PFSK-1 (cell line): ENCODE data around the gene FAM83C.
A peak's percentile ranks its signal among the peaks of the same experiment; 100 is the strongest.

Experiments used
- FOXP2 ChIP-seq: optimal IDR thresholded peaks from 2 replicates; pipeline ENCODE3; 2011; ENCODE audit warnings: borderline replicate concordance, control low read depth, inconsistent platforms; ENCODE audit not compliant: insufficient read depth; ENCODE audit errors: extremely low read length, extremely low read depth
- POLR2AphosphoS5 ChIP-seq: IDR thresholded peaks from 2 replicates; pipeline ENCODE4 v1.6.1; 2012; ENCODE audit warnings: low read depth, mild to moderate bottlenecking, control low read depth, low read length, moderate library complexity
- SIN3A ChIP-seq: IDR thresholded peaks from 2 replicates; pipeline ENCODE4 v1.6.1; 2012; ENCODE audit warnings: mild to moderate bottlenecking, low read length, moderate library complexity, borderline replicate concordance; ENCODE audit not compliant: insufficient read depth
- TAF1 ChIP-seq: IDR thresholded peaks from 2 replicates; pipeline ENCODE4 v1.6.1; 2012; ENCODE audit warnings: low read length, control low read depth, borderline replicate concordance; ENCODE audit not compliant: insufficient read depth
- TF ChIP-seq, protein P1 (sequence below), 2 experiments: IDR thresholded peaks; 2 replicates each; pipeline versions ENCODE4 v1.6.1 to v1.8.0; 2011 to 2012; ENCODE audit warnings: low read depth in 2 of 2, low read length in 2 of 2, control low read depth in 1 of 2, inconsistent platforms in 1 of 2, mild to moderate bottlenecking in 1 of 2, moderate library complexity in 1 of 2; ENCODE audit not compliant: insufficient read depth in 1 of 2

The FAM83C gene

DNA sequence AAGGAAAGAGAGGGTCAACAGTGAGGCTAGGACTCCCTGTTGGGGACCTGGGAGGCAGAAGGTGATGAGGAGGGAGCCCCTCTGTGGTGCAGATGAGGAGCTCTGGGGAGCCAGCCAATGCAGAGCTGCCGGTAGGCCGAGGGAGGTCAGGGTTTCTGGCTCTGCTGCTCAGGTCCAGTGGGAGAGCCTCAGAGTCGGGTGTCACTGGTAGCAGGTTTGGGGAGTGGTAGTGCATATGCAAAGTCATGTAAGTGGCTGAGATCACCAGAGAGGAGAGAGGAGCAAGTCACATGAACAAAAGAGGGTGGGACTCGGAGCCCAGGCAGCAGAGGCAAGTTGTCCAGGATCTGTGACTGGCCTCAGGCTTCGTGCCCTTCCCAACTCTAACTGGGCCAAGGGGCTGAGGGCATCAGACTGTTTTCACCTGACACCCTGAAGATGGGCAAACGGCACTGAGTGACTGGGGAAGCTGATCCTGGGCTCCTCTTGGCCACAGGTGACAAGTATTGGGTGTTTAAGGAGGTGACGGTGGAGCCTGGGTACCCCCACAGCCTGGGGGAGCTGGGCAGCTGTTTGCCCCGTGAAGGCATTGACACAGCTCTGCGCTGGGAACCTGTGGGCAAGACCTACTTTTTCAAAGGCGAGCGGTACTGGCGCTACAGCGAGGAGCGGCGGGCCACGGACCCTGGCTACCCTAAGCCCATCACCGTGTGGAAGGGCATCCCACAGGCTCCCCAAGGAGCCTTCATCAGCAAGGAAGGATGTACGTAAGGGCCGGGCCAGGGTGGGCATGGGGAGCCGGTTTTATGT lies 20.9 kb downstream of the FAM83C start:
- TF ChIP-seq SIN3A (no peak), POLR2AphosphoS5 (no peak), TAF1 (no peak), FOXP2 (no peak)
- TF ChIP-seq, protein P1, sequence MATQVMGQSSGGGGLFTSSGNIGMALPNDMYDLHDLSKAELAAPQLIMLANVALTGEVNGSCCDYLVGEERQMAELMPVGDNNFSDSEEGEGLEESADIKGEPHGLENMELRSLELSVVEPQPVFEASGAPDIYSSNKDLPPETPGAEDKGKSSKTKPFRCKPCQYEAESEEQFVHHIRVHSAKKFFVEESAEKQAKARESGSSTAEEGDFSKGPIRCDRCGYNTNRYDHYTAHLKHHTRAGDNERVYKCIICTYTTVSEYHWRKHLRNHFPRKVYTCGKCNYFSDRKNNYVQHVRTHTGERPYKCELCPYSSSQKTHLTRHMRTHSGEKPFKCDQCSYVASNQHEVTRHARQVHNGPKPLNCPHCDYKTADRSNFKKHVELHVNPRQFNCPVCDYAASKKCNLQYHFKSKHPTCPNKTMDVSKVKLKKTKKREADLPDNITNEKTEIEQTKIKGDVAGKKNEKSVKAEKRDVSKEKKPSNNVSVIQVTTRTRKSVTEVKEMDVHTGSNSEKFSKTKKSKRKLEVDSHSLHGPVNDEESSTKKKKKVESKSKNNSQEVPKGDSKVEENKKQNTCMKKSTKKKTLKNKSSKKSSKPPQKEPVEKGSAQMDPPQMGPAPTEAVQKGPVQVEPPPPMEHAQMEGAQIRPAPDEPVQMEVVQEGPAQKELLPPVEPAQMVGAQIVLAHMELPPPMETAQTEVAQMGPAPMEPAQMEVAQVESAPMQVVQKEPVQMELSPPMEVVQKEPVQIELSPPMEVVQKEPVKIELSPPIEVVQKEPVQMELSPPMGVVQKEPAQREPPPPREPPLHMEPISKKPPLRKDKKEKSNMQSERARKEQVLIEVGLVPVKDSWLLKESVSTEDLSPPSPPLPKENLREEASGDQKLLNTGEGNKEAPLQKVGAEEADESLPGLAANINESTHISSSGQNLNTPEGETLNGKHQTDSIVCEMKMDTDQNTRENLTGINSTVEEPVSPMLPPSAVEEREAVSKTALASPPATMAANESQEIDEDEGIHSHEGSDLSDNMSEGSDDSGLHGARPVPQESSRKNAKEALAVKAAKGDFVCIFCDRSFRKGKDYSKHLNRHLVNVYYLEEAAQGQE (IDR thresholded peaks at IDR 0.05; ENCODE audit: insufficient read depth in 1 of 2, low read depth in 2 of 2, low read length in 2 of 2), result no peak

DNA sequence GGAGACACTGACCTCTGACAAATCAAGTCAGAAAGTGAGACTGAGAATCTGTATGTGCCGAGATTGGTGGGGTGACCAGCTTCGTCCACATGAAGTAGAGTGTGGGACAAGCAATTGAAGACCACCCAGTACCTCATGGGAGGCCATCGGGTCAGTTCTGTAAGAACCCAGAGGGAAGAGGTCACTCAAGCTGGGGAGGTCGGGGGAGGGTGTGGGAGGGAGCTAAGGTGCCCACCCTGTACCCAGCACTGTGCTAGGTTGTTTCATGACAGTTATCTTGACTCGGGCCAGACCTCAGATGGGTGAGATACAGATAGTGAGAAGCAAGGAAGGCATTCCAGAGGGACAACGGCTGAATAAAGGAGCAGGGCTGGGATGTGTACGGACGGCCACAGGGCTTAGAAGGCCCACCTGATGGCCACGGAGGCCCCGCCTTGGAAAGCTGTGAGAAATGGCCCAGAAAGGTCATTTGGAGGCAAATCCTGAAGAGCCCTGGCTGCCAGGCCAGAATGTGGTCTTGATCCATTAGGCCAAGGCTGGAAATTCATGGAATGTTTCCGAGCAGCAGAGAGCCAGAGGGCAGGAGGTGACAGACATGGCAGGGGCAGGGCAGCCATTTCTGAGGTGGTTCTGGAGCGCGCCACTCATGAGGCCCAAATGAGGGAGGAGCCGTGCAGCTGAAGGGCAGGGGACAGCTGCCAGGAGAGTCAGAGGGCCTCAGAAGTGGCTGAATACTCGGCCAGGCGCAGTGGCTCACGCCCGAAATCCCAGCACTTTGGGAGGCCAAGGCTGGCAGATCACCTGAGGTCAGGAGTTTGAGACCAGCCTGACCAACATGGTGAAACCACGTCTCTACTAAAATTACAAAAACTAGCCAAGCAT lies 22.0 kb downstream of the FAM83C start:
- TF ChIP-seq SIN3A, result no peak
- no peak for TF ChIP-seq TAF1
- TF ChIP-seq FOXP2, result no peak
- TF ChIP-seq, protein P1 (IDR thresholded peaks at IDR 0.05; ENCODE audit: insufficient read depth in 1 of 2, low read depth in 2 of 2, low read length in 2 of 2), result no peak
- TF ChIP-seq POLR2AphosphoS5, result no peak

DNA sequence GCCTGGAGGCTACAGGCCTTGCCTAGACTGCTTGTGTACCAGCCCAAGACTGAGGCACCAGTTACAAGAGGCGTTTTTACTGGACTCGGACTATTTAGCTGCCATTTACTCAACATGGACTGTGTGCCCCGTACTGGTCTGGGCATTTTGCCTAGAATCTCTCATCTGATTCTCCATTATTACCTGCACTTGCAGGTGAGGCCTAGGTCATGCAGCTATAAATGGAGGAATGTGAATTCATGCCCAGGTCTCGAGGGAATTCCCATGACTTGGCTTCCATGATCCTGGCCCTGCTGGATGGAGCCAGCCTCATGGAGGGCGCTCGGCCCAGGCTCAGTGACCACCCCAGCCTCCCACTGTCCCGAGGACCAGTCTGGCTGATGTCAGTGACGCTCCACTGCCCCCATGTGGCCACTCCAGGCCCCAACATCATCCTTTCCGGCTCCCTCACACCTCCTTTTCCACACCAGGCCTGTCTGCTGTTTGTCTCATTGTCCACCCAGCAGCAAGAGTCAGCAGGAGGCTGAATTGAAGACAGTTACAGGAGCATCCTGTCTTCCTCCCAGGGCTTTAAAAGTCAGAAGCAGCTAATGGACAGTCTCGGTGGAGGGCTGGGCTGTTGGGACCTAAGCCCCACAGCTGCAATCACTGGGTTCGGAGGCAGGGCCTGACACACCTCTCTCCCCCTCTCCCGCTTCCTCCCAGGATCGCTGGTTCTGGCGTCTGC lies 23.0 kb downstream of the FAM83C start:
- TF ChIP-seq FOXP2 (no peak), SIN3A (no peak), POLR2AphosphoS5 (no peak), TAF1 (no peak)
- TF ChIP-seq, protein P1 (IDR thresholded peaks at IDR 0.05; ENCODE audit: insufficient read depth in 1 of 2, low read depth in 2 of 2, low read length in 2 of 2), result 0 out of 4 replicates have a peak, but pooled peaks of 1 of the 2 experiments have one; percentile 11

DNA sequence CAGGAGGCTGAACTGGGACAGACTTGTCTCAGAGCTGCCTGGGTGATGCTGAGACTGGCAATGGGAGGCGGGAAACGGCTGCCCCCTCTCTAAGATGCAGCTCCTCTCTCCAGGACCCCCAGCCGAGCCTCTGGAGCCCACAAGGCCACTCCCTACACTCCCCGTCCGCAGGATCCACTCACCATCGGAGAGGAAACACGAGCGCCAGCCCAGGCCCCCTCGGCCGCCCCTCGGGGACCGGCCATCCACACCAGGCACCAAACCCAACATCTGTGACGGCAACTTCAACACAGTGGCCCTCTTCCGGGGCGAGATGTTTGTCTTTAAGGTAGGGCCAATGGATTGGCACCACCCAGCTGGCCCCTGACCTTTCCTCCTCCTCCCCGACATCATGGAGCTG lies 25.1 kb downstream of the FAM83C start:
- TF ChIP-seq FOXP2 (no peak), SIN3A (no peak), POLR2AphosphoS5 (no peak), TAF1 (no peak)
- TF ChIP-seq, protein P1 (IDR thresholded peaks at IDR 0.05; ENCODE audit: insufficient read depth in 1 of 2, low read depth in 2 of 2, low read length in 2 of 2), result no peak
